HK-2 (cell line): ENCODE results near the gene FAM193B.
"Not testable (repeated sequence)": the region's sequence is repeated elsewhere in the genome, so short reads cannot be mapped to it uniquely, and the experiment has no call there.

Experiments
- DNase-seq: peaks from one replicate; pipeline ENCODE4 v3.0.0-alpha.2; 2018; ENCODE audit not compliant: unreplicated experiment

The FAM193B gene

GRCh38 chr5:177486256-177486655 lies 68.1 kb downstream of the FAM193B start:
- DNase-seq, result no peak

GRCh38 chr5:177485753-177486152 lies 68.6 kb downstream of the FAM193B start:
- DNase-seq, result not testable (repeated sequence)

DNA sequence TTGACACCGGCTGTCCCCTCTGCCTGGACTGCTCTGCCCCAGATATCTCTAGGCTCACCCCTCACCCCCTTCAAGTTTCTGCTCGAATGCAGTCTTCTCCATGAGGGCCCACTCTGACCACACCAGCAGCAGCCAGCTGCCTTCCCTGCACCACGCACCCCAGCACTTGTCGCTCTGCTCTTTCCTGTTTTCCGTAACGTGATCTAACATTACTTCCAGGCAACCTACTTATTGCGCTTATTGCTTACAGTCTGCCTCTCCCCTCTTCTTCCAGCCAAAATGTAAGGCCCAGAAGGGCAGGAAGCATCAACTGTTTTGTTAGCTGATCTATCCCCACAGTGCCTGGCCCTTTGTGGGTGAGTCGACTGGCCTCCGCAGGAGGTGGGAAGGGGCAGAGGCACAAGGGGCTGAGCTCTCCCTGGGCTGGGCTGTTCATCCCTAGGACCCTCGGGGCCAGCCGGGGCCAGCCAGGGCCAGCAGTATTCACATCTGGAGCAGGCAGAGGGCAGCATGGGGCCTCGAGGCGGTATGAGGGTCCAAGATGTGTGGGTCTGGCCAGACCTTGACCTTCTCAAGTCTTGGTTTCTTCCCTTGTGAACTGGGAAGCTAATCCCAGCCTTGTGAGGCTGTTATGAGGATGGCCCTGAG lies 69.3 kb downstream of the FAM193B start:
- no peak for DNase-seq

DNA sequence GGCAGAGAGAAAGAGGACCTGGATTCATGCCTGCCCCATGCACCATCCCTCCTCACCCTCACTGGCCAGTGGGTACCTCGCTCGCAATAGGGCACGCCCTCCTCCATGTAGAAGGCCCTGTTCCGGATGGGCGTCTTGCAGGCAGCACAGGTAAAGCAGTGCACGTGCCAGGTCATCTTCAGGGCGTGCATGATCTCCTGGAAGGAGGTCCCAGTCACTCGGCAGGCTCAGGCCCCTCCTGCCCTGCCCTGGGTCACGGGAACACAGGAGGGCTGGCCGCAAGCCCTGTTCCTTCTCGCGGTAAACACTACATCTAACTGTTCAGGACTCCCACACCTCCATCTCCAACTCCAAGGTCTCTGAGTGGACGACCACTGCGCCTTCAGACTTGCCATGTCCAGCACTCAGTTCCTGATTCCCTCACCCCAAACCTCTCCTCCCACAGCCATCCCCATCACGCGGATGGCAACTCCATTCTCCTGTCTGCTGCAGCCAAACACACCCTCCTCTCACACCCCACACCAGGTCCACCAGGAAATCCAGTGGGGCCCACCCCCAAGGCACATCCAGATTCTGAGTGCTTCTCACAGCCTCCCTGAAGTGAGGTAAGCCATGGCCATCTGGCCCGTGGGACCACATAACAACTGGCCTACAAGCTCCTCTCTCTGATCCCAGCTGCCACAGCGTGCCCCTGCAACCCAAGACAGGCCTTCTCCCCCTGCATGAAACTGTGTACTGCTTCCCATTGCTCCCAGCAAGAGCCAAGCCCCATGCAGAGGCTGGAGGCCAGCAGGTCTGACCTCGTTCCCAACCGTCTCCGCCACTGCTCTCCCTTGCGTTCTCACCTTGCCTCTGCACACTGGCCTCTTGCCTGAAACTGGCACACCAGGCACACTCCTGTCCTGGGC lies 70.1 kb downstream of the FAM193B start:
- no peak for DNase-seq

DNA sequence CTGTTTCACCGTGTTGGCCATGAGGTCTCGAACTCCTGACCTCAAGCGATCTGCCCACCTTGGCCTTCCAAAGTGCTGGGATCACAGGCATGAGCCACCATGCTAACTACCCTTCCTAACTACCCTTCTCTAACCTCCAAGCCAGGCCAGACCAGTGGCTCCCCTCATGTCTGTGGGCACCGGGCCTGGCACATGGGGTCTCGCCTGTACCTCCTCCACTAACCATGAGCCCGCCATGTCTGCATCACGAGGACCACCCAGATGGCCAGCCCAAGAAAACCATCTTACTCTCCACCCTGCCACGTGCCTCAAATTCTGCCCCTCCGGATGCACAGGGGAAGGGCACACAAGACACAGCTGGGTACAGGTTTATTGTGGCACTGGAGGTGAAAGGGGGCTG lies 71.3 kb downstream of the FAM193B start:
- no peak for DNase-seq

GRCh38 chr5:177482359-177482795 lies 72.0 kb downstream of the FAM193B start:
- DNase-seq, result peak; percentile 35

DNA sequence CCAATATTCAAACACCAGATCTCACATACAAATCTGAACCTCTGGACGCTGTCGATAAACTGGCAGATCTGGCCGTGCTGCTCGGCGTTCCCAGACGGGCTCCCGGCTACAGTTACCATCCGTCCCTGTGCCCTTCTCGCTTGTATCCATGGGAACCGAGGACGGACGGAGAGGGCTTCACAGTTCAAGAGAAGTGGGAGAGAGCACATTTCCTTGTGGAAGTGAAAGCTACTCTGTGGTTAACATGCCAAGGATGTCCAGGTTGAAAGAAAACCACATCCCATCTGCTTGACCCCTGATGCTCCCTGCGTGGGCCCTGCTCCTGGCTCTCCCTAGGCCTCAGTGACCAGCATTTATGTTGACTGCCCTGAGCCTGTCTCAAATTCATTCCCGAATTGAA lies 74.6 kb downstream of the FAM193B start:
- peak; percentile 66 for DNase-seq

DNA sequence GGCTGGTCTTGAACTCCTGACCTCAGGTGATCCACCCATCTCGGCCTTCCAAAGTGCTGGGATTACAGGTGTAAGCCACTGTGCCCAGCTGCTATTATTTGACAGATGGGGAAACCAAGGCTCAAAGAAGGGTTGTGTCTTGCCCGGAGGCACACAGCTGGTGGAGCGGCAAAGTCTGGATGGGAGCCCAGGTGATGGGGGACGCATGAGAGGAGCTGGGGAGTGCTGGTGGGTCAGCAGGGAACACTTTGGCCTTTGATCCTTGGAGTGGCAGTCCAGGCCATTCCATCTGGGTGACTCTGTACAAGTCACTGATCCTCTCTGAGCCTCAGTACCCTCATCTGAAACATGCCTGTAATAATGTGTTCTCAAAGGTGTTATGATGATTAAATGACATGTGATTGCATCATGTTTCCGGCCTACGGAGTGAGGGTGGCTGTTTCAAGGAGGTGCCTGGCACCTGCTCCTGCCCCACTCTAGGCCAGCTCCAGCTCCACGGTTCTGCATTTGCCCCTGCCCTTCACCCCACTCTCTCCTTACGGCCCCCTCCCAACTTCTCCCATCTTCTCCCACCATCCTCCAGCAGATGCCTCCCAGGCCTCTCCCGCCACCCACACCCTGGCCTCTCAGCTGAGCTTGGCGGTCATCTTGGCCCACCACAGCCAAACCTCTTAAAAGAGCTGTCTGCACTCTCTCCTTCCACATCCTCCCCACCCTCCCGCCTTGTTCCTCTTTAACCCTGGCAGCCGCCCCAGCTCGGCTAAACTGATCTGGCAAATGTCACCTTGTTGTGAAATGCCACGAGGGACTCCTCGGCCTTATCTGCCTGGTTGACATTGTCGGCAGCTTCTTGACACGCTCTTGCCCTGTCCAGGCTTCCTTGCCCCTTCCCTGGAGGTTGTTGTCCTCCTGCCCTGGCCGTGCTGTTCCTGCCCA lies 75.4 kb downstream of the FAM193B start:
- peak; percentile 49 for DNase-seq

- DNase-seq, result no peak
These were observed 76.5 kb downstream of the FAM193B start for GRCh38 chr5:177477701-177478477.

DNA sequence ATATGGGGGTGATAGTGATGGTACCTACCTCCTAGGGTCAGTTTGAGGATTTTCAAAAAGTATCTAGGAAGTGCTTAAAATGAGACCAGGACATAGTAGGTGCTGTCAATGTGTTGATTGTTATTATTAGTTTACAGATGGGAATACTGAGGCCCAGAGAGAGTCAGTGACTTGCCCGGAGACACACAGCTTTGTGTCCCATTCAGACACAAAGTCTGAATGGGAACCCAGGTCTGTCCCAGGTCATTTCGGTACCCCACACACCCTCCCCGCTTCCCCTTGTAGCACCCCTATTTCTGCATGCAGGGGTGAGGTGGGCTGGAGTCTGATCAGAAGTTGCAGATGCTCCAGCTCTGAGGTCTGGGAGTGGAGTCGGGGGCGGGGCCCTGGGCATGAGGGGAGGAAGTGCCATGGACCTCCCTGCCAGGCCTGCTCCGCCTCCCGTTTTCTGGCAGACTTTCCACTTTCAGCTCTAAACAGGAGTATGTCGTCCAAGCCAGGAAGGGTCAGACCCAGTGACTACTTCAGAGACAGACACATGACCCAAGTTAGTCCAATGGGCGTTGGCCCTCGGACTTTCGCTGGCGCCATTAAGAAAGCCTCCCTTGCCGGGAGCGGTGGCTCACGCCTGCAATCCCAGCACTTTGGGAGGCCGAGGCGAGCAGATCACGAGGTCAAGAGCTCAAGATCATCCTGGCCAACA lies 77.7 kb downstream of the FAM193B start:
- no peak for DNase-seq

DNA sequence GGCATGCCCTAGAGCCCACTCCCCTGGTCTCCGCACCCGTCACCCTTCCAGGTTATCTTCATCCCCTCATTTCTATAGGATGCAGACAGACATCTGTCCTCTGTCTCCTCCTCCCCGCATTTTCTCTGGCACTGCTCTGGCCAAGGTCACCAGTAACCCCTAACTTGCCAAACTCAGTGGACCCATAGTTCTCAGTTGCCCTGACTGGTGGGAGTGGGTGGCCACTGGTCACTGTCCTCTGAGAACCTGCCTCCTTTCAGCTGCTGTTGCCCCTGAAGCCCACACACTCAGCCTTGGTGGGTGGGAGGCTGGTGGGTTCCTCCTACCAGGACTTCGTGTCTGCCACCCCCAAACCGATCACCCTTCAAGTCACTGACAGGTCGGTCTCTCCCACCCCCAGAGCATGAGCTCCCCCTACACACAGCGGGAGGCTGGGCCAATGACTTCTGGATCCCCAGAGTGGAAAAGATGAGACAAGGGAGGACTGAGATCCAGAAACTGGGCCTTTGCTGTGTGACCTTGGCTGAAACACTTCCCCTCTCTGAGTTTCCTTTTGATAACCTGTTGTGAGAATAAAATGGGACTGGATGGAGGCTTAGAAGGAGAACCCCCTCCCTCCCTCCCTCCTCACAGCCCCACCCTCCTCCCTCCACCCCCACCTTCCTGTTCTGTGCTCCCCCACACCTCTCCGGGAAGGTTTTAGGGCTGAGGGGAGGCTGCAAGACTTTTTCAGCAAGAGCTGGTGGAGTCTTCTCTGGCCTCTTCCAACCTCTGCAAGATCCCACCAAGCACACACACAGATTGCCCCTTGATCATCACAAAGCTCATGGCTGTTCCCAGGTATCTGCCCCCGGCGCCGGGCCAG lies 78.6 kb downstream of the FAM193B start:
- DNase-seq, result no peak

GRCh38 chr5:177474846-177475562 lies 79.4 kb downstream of the FAM193B start:
- no peak for DNase-seq

DNA sequence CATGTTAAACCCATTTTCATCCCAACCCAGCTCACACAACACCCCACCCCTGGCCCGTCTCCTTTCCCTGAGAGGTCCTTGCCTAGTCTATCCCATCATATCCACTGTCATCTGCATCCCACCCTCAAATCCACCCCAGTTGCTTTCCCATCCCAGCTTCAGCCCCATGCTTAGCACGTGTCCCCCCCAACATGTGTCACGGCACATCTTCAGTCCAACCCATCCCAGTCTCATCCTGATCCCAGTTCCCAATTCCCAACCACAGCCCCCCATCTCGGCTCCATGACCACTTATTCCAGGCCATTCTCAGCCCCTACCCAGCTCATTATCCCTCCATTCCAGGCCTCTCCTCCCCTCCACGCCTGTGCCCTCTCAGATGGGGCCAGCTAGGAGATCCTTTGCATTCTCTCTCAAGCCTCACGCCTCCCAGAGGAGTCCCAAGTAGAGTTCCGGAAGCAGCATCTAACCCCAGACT lies 80.3 kb downstream of the FAM193B start:
- no peak for DNase-seq

DNA sequence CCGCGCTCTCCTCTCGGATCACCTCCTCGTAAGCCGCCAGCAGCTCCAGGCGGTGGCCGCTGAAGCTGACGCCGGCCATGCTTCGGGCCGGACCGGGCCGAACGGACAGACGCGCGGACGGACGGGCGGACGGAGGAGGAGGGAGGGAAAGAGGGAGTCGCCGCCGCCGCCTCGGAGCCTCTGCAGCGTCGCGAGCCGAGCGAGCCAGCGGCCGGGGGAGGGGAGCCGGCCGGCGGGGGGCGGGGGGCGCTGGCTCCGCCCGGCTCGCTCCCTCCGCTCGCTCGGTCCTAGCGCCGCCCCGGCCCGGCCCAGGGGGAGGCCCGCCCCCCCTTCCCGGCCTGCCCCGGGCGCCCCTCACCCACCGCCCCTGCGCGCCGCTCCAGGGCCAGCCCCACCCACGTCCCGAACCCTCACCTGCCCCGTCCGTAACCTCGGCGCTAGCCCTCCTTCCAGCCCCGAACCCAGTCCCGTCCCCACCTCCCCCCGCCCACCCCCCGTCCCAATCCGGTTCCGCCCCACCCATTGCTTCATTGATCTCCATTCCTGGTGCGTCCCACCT lies 80.8 kb downstream of the FAM193B start, which contains the start of gene DBN1:
DBN1 (minus strand) TSS at position 192 of the 559 bp plus-strand sequence; CDS start at position 79, 113 bp downstream.
- no peak for DNase-seq

DNA sequence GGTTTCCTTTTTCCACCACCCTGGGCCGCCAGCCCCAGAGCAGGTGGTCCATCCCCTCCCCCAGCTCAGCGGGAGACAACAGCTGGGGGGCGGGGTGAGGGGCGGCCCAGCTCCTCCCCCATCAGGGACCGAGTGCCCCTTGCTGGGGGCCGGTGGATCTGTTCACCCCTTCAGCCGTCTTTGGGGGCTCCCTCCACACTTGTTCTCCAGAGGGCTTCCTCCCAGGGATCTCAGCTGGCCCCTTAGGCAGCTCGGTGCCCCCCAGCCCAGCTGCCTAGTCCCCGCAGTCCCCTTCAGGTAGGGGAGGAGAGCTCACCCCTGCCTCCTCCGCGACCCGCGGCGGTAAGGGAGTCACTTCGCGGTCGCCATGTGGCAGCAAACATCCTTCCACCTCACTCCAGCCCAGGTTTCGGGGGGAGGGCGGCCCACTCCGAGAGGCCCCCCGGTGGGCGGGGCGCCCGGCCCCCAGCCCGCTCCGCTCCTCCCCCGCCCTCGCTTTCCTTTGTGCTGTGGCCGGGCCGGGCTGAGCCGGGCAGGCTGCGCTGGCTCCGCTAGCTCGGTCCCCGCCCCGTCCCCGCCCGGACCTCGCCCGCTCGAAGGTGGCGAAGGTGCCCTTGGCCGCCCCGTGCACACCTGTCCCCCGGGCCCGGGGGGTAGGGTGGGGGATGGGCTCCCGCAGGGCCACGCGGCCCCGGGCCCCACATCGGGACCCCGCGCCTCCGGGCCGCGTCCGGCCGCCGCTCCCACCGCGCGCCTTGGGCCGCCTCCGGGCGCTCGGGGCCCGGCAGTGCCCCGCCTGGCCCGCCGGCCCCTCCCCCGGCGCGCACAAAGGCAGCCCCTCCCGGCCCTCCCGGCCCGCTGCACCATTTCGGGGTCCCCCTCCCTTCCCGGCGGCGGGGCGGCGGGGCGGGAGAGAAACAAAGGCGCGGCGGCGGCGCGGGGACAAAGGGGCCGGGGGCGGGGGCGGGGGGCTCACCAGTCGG lies 81.6 kb downstream of the FAM193B start:
- DNase-seq, result peak; percentile 53

DNA sequence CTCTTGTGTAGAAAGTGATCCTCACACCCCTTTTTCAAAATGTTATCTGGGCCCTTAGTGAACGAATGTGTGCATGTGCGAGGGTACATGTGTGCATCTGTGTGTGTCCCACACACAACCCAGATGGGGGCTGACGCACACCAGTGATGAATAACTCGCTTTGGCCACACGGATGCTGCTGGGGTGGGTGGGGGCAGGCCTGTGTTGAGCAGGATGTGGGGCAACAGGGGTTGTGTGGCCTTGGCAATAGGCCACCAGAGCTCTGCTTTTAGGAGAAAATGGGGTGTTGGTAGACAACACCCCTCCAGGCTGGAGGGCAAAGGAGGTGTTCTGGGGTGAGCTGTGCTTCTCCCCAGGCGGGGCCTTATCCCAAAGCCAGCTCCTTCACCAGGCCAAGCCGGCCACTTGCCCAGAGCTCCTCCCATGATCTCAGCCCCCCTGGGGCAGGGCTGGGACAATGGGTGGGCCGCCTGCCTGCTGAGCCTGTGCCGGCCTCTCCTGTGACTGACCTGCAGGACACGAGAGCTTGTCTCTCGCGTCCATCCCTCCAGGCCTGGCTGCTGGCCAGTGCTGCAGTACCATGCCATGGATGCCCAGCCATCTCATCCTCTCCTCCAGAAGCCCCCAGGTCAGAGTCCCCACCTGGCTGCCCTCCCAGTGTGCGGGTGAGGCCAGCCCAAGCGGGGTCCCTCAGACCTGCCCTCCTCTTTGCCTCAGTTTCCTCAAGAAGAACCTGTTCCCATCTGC lies 82.6 kb downstream of the FAM193B start:
- no peak for DNase-seq
